Coronary artery (tissue), 2 donors: ENCODE data around the gene TOP2A.
A peak's percentile ranks its signal among the peaks of the same experiment; 100 is the strongest.

Source experiments
- DNase-seq: peaks from one replicate; pipeline ENCODE4 v3.0.0-alpha.2; 2017; ENCODE audit warnings: low spot score
- H3K27ac ChIP-seq, 2 donors: fragments of 200-600 bp; sonication (generic); one replicate each; pipeline ENCODE4 v1.5.1; 2016 to 2019
- H3K4me3 ChIP-seq: fragments of 200-600 bp; sonication (generic); 2 replicates; pipeline ENCODE4 v1.5.1; 2016; ENCODE audit warnings: mild to moderate bottlenecking, moderate library complexity
- CTCF ChIP-seq: fragments of 200-600 bp; sonication (generic); IDR thresholded peaks from one replicate; pipeline ENCODE4 v1.5.1; 2019; ENCODE audit warnings: antibody characterized with exemption

TOP2A gene

DNA sequence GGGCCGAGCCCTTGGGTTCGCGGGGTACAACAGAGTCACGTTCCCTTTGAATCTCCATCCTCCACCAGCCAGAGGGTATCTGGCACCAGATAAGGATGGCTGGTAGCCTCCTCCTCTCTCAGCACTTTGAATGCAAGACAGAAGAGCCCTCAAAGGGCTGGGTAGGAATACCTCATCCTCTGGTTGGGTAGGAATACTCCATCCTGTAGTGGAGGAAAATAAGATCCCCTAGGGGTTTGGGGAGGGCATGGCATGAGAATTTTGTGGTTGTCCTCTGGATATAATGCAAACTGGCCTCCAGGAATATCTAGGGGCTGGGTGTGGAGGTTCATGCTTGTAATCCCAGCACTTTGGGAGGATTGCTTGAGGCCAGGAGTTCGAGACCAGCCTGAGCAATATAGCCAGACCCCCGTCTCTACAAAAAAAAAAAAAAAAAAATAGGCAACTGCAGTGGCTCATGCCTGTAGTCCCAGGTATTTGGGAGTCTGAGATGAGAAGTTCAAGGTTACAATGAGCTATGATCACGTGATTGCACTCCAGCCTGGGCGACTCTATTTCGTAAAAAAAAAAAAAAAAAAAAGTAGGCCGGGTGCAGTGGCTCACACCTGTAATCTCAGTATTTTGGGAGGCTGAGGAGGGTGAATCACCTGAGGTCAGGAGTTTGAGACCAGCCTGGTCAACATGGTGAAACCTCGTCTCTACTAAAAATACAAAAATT is 28.2 kb upstream of the TOP2A start:
- Histone ChIP-seq H3K27ac (peak overlapping the region; percentile 94 to 97), H3K4me3 (peak overlapping the region; percentile 83)
- DNase-seq: no peak
- TF ChIP-seq CTCF: no peak

DNA sequence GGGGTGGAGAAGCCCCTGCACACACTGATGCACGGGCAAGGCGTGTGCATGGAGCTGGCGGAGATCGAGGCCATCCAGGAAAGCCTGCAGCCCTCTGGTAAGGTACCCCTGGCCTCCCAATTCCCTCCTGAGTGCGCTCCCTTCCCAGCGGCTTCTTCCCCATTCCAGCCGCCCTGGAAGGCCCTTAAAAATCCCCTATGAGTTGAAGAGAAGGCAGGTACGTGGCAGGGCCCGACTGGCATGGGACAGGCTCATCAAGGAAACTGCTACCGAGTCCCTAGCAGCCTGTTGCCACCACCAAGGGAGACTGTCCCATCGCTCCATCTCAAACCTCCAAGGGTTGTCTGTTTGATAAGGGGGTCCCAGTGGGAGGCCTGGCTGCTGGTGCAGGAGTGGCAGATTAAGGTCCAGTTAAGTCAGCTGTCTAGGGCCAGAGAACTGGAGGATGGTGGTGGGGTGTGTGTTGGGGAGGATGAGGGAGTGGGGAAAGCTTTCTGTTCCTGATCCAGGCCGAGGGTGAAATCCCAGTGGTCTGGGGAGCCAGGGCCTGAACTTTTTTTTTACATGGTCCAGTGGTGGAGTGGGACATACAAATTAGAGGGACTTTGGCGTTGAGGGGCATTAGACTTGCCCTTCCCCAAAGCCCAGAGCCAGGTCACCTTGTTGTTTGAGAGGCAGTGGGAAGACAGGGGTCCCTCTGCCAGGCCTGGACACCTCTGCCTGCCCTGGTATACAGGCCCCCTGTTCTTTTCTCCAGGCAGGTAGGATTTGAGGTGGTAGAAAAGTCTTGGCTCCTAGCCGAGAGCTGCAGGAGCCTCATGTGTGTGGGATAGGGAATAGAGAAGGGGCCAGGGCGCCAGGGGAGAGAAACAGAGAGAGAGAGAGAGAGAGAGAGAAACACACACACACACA is 26.5 kb upstream of the TOP2A start:
- peak overlapping the region; percentile 94 to 97 for H3K27ac ChIP-seq
- H3K4me3 ChIP-seq: peak overlapping the region; percentile 83
- TF ChIP-seq CTCF: no peak
- DNase-seq: no peak

- no peak for DNase-seq
Observed at GRCh38 chr17:40443196-40443987, 25.7 kb upstream of the TOP2A start, which contains the start of gene IGFBP4. Gene IGFBP4 (plus strand): TSS chr17:40443450. CDS start chr17:40443736, 286 bp downstream.

GRCh38 chr17:40442392-40443195 is 24.9 kb upstream of the TOP2A start:
- Histone ChIP-seq H3K4me3 (peak overlapping the region; percentile 83), H3K27ac (peak overlapping the region; percentile 94 to 97)
- no peak for TF ChIP-seq CTCF
- no peak for DNase-seq

More at GRCh38 chr17:40443196-40443987, 25.7 kb upstream of the TOP2A start, which contains the start of gene IGFBP4:
- Histone ChIP-seq H3K4me3 (peak within 1 kb of the TSS; percentile 83), H3K27ac (peak within 1 kb of the TSS; percentile 94 to 97)
- peak; percentile 22 for TF ChIP-seq CTCF

DNA sequence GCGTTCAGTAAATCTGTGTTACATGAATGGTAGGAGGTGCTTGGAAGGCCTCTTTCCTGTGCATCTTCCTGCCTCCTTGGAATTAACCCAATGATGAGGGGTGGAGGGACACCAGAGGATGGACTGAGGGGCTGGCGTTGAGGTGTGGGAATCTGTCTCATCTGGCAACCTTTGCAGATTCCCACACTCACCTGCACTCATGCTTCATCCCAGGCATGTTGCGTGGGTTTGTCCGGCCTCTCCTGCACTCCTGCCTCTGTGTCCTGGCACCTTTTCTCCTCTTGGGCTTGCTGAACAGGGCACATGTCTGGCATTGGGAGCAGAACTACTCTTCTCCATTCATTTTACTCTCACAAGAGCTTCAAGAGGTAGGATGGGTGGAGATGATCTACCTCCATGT is 22.5 kb upstream of the TOP2A start:
- Histone ChIP-seq H3K27ac (no peak overlapping the region), H3K4me3 (no peak overlapping the region)
- DNase-seq: no peak
- TF ChIP-seq CTCF: no peak
